GM18499 (cell line): ENCODE results near the gene ZNF831.

Experiments
- ATAC-seq: cut with Tn5 transposase; IDR thresholded peaks from one replicate; pipeline ENCODE4 v1.9.1; 2021; ENCODE audit warnings: moderate number of reproducible peaks; ENCODE audit not compliant: insufficient read depth, unreplicated experiment

Gene ZNF831

DNA sequence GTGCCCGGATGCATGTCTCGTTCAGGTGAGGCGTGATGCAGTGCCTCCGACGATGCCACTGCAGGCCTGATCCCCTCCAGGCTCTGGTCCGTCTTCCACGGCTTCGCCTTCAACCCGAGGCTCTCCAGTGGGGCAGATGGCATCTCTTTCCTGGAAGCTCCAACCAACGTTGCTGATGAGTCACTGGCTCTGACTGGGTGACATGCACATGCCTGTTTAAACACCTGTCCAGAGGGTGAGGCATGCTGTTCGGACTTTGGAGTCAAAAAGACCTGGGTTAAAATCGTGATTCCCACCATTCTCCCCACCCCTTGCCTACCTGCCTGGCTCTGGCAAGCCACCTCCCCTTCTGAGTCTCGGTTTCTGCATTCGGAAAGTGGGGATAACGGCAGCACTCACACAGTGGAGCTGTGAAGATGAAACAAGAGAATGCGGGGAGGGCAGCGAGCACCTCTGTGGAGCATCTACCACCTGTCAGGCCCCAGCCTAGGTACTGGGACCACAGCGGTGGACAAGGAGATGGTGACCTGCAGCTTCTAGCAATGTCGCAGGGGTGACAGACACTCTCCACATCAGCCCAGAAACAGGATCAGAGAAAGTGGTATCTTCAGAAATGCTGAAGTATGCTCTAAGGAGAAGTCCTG, 128.2 kb downstream of the ZNF831 start:
- no peak for ATAC-seq

- ATAC-seq = no peak
These were observed 131.9 kb downstream of the ZNF831 start for GRCh38 chr20:59295531-59295930.

DNA sequence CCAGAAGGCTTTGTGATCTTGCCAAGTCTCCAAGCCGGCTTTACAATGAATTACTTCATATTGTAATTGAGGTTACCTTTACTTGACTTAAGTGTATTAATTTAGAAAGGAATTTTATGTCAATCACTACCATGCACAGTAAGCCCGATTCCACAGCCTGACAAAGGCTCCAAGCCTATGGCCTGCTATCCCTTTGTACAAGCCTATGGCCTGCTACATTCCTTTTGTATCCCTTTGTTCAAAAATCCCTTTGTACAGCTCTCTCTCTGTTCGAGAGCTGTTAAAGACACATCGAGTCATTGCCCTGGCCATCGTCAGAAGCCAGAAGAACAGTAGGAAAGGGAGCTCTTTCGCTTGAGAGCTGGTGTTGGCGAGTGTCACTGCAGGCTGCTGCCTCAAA, 134.1 kb downstream of the ZNF831 start:
- no peak for ATAC-seq

DNA sequence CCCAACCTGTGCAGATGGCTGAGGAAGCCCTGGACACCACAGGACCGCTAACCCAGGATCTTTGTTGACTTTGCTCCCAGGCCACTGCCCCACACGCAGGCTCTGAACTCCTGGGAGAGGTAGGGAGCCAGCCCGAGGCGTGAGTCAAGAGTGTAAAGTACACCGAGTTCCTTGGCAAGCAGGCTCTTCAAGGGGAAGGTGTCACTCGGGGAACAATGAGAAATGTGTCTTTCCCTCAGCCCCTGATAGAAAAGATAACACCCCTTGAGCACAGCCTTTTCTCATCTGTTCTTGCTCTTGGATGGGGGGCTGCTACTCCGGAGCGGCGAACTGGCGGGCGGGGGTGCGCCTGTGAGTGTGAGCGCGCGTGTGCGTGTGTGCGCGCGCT, 136.3 kb downstream of the ZNF831 start:
- ATAC-seq = no peak

DNA sequence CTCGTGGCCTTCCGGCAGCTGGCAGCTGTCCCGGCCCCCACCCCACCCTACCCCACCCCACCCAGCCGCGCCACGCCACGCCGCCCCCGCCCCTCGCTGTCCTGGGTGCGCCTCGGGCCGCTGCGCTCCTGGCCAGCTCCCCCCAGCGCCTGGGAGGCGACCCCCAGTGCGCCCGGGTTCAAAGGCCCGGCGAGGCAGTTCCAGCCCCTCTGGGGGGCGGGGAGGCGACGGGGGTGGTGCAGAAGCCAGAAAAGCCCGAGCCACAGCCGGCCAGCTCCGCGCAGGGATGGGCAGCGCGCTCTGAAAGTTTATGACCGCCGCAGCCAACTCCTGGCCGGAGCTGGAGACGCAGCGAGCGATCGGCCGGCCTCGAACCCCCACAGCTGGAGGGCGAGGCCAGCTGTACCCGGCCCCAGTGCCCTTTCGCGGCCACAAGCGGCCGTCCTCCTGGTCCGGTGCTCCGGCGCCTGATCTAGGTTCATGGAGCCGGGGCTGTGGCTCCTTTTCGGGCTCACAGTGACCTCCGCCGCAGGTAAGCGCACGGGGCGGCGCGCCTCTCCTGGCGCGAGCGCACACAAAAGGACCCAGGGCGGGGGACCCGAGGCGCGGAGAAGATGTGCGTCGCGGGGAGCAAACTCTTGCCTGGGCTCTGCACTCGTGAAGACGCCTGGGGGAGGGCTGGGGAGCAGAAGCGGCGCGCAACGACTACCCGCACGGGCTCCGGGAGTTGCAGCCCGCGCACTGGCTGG, 136.9 kb downstream of the ZNF831 start, which contains the start of gene EDN3:
Gene EDN3 (plus strand): TSS at position 279 of the 749 bp plus-strand sequence. CDS start 202 bp downstream, at position 481.
- ATAC-seq = no peak

DNA sequence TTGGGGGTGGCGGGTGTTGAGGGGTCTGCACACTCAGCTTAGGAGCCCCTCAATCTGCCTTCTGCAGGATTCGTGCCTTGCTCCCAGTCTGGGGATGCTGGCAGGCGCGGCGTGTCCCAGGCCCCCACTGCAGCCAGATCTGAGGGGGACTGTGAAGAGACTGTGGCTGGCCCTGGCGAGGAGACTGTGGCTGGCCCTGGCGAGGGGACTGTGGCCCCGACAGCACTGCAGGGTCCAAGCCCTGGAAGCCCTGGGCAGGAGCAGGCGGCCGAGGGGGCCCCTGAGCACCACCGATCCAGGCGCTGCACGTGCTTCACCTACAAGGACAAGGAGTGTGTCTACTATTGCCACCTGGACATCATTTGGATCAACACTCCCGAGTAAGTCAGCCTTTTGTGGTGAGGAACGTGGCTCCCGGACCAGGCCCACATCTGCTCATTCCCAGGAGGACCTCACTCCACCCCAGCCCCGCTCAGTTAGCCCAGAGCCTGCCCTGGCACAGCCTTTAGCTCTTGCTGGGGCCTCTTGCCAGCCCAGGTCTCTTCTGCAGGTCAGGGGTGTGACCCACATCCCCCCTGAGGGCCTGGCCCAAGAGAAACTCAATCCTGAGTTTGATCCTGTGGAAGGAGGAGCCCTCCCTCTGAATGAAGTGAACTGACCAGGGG, 137.9 kb downstream of the ZNF831 start:
- no peak for ATAC-seq

- no peak for ATAC-seq
These were observed 142.5 kb downstream of the ZNF831 start for GRCh38 chr20:59305908-59306655.

GRCh38 chr20:59307270-59307669, 143.6 kb downstream of the ZNF831 start:
- ATAC-seq = no peak
